GM21367 (cell line): Measurements from ENCODE around the gene COBL.

ENCODE experiments used
- ATAC-seq: cut with Tn5 transposase; IDR thresholded peaks from one replicate; pipeline ENCODE4 v1.9.1; 2021; ENCODE audit not compliant: unreplicated experiment

Gene COBL

DNA sequence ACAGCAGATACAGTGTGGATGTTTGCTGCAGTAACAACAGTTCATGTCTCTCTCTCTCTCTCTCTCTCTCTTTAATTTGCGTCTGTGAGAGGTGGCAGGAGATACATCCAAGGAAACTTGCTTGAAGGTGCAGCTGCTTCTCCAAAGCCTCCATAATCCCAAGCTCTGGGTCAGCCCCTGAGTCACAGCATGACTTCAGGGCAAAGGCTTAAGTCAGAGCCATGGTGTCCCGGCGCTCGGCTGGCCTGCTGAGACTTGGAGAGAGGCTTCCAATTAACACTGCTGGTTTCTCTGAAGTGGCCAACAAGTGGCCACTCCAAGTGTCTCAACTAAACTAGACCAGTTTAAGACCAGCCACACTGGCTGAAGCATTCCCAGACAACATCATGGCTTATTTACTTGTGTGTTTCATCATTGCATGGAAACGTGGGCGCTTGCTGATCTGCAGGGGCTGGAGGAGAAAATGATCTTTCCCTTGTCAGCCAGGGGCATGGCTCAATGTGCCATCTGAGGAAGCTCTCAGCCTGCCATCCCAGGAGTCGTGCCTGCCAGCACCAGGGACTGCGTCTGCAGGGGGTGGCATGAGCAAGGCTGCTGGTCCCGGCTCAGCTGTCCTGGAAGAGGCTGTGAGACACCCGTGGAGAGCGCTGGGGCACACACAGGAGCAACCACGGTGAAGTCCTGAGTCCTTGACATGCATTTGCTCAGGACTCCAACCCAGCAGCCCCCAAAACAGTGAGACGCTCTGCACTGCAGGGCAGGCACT, 254.2 kb downstream of the COBL start:
- ATAC-seq = no peak

DNA sequence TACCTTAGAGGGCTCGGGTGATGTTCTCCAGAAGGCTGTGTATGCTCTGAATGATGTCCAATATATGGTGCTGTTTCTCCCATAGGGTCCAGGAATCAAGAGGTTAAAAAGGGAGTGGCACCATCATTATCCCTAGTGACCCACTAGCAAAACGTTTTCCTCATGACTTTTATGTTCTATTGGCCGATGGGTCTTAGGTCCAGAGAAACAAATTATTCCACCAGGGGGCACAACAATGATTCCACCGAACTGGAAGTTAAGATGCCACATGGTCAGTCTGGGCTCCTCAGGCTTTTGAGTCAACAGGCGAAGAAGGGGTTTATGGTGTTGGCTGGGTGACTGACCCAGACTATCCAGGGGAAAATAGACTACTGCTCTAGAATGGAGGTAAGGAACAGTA, 256.1 kb downstream of the COBL start:
- ATAC-seq = no peak

DNA sequence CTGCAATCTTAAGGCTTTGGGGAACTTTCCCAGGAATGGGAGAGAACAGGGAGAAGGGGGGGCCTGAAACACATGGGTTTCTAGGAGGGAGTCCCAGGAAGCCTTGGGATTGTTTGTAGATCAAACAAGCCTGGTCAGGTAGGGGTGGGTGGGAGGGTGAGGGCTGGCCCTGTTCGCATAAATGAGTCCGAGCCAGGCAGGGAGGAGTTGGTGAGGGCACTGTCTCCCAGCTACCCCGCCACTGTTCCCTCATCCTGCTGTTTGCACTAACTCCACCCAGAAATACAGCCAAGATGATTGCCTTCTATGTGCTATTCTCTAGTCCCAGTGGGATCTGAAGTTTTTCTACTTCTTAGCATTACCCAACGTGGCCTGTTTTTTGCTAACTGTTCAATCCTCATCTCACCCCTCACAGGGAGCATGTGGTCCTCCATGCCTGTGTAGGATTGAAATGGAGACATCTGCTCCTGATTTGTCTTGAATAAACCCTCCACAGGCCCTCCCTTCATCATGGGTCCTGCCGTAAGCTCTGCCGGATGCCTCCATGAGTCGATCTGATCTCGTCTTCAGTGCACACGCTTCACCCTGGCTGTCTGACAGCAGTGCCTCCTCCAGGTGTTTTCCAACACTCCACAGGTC, 257.0 kb downstream of the COBL start:
- no peak for ATAC-seq

DNA sequence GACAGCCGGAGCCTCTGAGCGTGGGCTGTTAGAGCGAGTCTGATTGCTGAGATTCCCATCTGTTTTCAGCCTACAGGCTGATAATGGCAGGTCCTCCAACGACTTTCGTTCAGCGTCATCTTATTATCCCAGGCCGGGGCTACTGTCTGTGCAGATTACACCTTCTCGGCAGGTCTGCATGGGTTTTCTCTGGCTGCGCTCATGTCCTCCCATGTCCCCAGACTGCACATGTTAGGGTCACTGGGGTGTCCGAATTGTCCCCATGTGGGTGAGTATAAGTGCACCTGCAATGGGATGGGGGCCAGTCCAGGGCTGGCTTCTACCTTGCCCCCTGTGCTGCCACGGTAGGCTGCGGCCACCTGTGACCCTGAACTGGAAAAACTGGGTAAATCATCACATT, 257.8 kb downstream of the COBL start:
- ATAC-seq = no peak

DNA sequence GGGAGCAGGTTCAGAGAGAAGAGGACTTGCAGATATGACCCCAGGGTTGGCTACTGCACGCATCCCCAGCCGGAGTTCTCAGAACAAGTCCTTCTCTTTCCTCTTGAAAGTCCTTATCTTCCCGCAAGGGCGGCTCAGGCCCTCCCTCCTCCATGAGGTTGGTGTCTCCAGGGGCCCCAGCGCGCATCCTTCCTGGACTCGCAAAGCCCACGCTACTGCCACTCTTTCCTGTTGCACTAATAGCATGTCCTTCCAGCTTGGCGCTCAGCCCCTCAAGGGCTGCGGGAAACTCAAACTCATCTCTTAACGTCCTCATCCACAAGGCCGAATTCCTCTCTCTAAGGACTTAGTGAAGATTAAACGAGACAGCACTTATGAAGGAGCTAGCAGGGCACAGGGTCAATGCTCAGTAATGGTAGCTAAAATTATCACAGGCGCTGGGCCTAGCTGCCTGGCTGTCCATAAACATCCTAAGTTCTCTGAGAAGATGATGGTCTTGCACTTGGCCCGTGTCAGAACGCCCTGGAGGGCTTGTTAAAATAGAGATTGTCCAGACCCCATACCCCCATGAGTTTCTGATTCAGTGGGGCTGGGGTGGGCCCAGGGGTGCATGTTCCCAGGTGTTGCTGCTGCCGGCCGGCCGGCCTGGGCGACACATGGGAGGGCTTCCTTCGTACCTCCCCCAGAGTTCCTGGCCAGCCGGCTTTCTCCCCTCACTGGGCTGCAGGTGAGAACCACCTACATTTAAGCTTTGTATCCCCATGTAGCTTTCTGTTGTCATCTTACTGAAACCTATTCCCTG, 261.4 kb downstream of the COBL start:
- no peak for ATAC-seq

DNA sequence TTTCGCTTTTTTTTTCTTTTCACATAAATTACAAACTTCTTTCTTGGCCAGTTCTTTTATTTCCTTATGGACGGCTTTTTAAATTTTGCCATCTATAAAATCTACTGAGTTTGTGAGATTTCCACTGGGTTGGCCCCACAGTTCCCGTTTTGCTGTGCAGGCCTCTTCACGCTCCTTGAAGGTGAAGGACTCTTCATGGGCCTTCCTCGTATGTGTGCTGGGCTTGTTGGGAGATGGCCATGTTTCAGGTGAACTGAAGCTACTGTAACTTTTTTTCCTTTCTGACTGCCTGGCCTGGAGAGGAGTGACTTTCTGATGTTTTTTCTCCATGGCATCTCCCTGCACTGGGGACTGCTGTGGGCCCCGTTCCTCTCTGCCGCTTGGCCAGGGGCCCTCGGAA, 262.4 kb downstream of the COBL start:
- ATAC-seq = no peak

DNA sequence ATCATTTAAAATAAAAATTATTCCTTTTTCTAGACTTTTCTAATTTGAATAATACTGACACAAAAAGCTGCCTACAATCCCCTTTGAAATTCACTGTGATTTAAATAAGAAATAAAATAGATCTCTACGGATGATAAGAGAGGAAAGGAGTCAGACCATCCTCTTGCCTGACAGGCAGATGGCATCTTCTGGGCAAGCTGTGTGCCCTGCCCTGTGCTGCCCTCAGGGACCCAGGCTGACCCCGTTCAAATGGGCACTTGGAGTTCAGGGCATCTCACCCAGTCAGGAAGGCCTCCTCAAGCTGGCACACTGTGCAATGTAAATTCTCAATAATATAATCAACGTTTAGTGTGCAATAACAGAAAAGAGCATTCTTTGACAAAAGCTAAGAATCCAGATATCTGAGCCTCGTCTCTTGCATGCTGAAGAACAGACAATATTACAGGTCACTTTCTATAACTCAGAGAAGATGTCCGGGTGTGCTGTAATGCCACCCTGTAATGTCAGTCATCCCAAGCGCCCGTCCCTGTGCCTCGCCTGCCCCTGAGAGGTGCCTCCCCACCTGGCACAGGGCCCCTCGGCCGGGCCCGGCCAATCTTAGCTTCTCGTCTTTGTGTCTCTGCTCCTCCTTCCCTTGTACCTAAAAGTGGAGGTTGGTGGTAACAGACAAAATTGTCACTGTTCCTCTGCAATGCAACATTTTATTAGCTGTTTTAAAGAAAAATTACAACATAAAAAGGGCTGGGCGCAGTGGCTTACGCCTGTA, 263.3 kb downstream of the COBL start:
- no peak for ATAC-seq

DNA sequence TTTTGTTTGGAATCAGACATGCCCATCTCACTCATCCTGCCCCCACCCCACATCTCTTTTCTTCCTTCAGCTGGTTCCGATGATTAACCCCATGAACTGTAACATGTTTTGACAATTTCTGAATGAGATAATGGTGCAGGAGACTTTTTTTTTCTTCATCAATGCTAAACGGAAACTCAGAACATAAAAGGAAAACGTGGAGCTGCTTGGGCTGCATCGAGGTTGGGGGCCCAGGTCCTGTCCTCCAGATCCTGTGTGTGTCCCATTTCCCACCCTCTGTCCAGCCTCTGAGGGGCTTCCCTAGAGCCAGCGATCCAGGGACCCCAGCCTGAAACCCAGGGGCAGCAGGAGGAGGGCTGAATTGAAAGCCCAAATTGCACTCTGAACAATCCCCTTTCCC, 270.1 kb downstream of the COBL start:
- no peak for ATAC-seq

DNA sequence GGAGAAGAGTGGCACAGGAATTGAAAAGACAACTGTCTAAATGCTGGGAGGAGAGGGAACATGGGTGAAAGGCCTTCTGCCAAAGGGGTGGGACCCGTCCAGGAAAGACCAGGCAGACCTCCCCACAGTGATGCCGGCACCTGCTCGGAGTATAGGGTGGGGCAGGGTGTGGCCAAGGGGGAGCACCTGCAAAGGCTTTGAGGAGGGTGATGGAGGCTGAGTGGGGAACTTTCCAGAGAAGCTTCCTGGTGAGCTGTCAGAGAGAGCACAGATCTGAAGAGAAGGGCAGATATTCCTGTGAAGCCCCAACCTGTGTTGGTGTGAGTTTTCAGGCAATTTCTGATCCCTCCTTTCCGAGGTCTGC, 270.5 kb downstream of the COBL start:
- ATAC-seq = no peak

DNA sequence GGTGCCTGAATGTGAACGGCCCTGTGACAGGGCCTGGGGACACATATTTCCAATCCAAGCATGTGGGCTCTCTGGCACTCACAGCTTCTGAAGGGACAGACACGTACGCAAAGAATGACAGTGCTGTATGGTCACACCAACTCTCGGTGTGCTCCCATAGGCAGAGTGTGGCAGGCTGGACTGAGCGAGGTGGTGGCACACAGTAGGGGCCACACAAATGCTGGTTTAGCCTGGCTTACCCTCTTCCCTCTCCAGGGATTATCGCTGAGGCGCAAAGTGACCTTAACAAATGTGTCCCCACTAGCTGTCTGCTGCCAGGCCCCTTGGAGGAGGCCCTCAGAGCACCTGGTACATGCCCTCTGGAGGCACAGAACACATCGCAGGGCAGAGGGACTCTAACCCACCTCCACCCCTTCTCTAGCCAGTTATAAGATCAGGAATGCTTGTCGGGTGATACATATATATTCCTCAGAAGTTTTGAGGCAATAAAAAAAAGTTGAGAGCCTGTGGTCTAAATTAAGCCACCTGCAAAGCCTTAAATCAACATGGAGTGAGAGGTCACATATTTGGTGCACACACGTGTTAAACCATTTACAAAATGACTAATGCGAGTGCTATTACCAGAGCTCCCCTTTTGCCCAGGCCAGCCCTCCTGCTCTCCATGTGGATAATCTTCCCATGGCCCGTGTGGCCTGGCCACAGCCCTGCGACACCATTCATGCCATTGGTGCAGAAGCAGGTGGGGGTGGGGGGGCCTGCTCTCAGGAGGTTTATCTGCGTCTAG, 271.1 kb downstream of the COBL start:
- ATAC-seq = no peak

DNA sequence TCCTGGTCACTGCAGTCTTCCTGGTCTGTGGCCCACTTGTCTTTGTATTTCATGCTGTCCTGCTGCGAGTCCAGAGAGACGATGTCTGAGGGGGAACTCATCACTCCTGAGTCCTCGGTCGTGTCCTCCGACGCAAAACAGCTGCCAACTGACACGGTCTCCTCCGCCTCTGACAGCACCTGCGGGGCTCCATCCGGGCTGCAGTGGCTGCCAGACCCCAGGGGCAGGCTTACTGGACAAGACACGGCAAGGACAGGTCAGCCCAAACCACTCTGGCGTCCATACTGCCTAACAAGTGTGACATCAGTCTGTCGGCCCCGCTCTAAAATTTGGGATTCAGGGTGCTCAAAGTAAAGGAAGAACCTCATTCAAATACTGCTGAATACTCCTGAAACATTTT, 273.1 kb downstream of the COBL start:
- ATAC-seq = no peak

DNA sequence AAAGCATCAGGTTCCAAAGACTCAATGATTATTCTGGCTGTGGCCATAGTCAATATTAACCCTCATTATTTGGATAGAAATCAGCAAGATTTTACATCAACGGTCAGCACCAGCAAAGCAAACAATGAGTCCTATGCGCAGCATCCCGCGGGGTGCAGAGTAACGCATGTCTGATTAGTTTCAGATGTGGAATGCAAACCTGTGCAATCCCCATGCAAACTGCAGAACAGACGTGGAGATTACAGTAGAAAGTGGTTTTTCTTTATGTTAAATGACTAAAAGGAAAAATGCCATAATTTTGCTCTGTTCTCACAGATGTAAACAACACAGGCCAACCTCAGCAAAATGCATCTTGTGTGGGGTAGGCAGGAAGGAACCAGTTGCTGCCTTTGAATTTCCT, 275.8 kb downstream of the COBL start:
- no peak for ATAC-seq

DNA sequence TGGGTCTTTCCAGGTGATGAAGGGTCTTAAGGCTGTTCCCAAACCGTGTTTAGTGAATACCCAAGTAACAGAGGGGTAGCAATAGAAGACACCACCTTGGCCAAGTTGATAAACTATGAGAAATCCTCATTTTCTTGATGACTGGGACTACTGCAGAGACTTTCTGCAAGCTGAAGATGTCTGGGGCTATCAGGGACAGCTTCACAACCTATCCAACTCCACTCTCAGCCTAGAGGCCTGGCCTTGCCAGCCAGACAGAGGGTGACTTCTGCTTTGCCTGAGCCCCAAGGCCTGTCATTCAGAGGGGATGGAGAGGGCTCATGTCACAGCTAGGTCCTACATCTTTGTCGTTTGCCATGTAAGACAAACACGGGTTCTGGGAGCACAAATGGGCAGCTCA, 278.0 kb downstream of the COBL start:
- ATAC-seq = no peak

DNA sequence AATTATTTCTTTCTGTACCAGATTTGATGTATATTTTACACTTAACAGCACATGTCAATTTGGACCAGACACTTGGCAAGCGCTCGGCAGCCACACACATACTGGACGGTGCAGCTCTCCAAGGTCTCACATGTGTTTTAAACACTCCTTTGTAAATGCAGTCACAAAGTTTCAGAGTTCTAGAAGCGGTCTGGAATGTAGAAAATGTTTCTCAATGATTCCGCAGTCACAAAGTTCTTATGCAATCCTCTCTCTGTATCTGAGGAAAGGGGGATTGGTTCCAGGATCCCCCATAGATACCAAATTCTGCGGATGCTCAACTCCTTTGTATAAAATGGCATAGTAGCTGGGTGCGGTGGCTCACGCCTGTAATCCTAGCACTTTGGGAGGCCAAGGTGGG, 280.9 kb downstream of the COBL start:
- ATAC-seq = no peak

DNA sequence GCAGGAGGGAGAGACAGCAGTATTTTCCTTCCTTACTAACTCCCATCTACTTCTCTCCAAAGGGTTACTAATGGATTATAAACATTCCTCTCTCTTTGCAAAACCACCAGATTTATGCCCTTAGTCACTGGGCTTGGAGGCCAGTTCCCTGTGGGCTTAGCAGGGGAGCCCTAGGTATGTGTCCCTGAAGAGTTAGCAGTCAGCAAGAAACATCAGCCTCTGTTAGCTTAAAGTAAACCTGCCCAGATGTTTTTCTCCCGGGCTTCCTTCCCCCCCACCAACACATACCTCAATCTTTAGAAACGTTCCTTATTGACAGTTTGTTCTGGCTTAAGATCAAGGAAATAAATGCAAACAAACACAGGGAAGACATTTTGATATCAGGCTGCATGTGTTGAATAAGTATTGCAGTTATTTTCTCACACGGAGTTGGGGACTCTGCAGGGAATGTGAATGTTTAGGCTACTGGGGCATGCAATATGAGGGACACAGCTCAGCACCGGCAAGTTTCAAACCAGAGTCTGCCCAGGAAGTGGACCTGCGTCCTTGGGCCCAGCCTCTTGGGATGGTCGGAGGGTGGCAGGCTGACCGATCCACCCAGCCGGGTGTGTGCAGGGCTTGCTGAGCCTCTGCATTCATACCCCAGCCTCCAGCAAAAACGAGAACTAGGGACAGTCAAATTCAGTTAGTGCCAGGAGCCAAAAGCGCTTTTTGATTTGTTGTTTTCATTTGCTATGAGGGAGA, 281.9 kb downstream of the COBL start:
- ATAC-seq = no peak

DNA sequence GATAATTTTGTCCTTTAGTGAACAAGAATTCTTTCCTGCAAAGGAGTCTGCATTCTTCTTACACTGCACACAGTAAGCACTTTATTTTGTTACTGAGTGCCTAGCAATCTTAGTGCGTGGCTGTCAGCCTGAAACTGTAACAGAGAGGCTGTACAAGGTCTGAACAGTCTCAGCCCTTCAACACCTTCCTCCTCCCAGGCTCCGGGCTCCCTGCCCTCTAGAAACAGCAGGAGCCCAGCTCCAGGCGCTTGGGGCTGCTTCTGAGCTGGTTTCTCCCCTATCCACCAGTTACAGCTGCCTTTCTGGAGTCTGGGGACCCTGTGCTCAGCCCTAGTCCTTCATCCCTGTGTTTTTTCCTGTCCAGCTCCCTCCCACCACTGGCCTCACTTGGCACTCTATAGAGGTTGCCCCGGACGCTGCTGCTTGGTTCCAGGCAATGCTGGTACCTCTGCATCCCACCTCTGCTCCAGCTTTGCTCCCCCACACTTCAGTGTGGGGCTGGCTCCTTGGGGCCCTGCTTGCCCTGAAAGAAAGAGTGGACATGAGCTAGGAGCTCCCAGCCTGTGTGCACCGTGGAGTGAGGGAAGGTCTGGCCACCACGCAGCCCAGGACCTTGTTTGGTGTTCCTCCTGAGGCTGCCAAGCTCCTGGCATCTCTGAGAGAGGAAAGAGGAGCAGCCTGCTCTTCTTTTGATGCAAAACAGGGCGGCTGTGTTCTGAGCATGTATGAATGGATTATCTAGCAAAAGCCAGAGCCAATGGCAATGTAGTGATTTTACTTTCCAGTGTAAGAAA, 282.7 kb downstream of the COBL start:
- ATAC-seq = no peak

DNA sequence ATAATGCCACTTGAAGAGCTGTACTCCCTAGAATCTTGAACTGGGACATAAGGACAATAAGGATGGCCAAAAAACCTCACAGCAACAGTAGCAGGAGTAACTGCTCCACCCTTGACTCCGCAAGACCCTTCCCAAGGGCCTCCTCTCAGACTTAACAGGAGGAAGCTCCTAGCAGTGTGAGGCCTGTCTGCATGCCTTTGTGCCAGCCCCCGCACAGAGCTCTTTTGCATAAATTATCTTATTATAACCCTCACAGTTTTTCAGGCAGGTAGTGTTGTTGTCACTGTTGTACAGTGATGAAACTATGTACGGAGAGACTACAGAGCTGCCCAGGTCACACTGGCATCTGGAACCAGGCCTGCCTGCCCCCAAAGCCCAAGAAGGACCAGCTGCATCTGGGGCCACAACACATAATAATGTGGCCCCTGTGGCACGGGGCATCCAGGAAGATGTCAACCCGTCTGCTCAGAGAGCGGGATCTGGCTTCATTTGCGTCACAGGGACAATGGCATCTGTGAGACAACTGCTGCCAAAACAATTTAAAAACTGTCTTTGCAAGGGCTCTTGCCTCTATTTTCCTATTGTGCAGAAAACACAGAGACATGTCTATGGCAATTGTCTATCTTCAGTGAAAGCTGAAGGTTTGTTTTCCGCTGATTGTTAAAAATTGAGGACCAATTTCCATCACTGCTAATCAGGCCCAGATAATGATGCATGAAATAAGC, 284.7 kb downstream of the COBL start:
- no peak for ATAC-seq

DNA sequence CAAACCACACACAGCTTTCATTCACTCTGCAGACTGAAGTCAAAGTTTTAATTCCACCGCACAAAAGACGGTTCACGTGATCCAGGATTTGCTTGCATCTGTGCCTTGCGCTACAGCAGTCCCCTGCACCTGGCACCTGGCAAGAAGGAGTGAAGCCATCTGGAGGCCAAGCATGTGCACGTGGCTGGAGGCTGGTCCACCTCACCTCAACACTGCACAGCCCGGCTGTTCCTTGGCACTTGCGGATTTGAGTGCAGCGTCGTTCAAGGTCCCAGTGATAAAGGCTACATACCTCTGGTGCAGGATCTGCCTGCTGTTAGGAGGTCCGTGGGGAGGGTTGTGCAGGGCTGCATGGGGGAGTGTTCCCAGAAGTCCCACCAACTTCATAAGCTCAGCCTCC, 285.4 kb downstream of the COBL start:
- ATAC-seq = no peak
